IMR-90 (cell line): ENCODE results near the gene VPS54. TPM values are rescaled to one million over a fixed set of nuclear protein-coding genes. Genes with fewer than 3 reads are reported as not detected.

Source experiments
- ATAC-seq: fragments of 200-7000 bp; cut with Tn5 transposase; 2 replicates; pipeline ENCODE4 v1.9.1; 2020; ENCODE audit warnings: low read depth, mild to moderate bottlenecking, moderate library complexity
- BruUV-seq: library from RNA; stranded (reverse); fragments of 400-500 nt; replicated peaks from 2 replicates; lab custom pipeline; 2021; lab: Mats Ljungman, UMichigan
- CTCF ChIA-PET: fragments of 300-600 bp; formaldehyde crosslinking; extraction: SDS; loops from one replicate; lab custom pipeline; 2021; ENCODE audit warnings: antibody characterized with exemption; lab: Yijun Ruan, JAX
- POLR2A ChIA-PET: fragments of 300-600 bp; sonication (Branson Sonifier 250); formaldehyde crosslinking; loops from one replicate; lab custom pipeline; 2022; ENCODE audit warnings: antibody characterized with exemption; ENCODE audit not compliant: unreplicated experiment; lab: Charles Lee
- DNase-seq: peaks from one replicate; pipeline ENCODE4 v3.0.0; 2013
- H2AFZ ChIP-seq: replicated peaks from 2 replicates; pipeline ENCODE3; 2013; ENCODE audit warnings: low read length, mild to moderate bottlenecking; ENCODE audit not compliant: poor library complexity
- H2AK5ac ChIP-seq: 2 replicates; pipeline ENCODE4 v1.6.1; 2013; ENCODE audit warnings: low read depth, low read length, inconsistent platforms
- H2AK9ac ChIP-seq: replicated peaks from 2 replicates; pipeline ENCODE3; 2013; ENCODE audit warnings: mild to moderate bottlenecking, low read depth, low read length, moderate library complexity; ENCODE audit not compliant: poor library complexity
- H2BK120ac ChIP-seq: 2 replicates; pipeline ENCODE4 v1.6.1; 2013; ENCODE audit warnings: low read depth, low read length, inconsistent platforms
- H2BK15ac ChIP-seq: 3 replicates; pipeline ENCODE4 v1.6.1; 2013; ENCODE audit warnings: low read depth, low read length, inconsistent platforms
- H2BK20ac ChIP-seq: 2 replicates; pipeline ENCODE4 v1.6.1; 2013; ENCODE audit warnings: low read depth, mild to moderate bottlenecking, inconsistent platforms, low read length, moderate library complexity
- H2BK5ac ChIP-seq: 2 replicates; pipeline ENCODE4 v1.6.1; 2013; ENCODE audit warnings: mild to moderate bottlenecking, low read depth, low read length, inconsistent platforms; ENCODE audit not compliant: poor library complexity, severe bottlenecking
- H3K14ac ChIP-seq: replicated peaks from 2 replicates; pipeline ENCODE4 v1.6.1; 2013; ENCODE audit warnings: low read depth, low read length, inconsistent platforms
- H3K18ac ChIP-seq: 2 replicates; pipeline ENCODE4 v1.6.1; 2013; ENCODE audit warnings: low read depth, low read length, control low read depth
- H3K23ac ChIP-seq: 2 replicates; pipeline ENCODE4 v1.6.1; 2013; ENCODE audit warnings: low read depth, low read length, inconsistent platforms
- H3K27ac ChIP-seq: 2 replicates; pipeline ENCODE4 v1.5.1; 2013; ENCODE audit warnings: mild to moderate bottlenecking, control low read depth, low read length; ENCODE audit not compliant: insufficient read depth
- H3K27me3 ChIP-seq: 2 replicates; pipeline ENCODE4 v1.6.1; 2013; ENCODE audit warnings: low read length; ENCODE audit not compliant: control insufficient read depth, insufficient read depth
- H3K36me3 ChIP-seq: 2 replicates; pipeline ENCODE4 v1.6.1; 2013; ENCODE audit warnings: low read length, mixed read lengths; ENCODE audit not compliant: control insufficient read depth, insufficient read depth
- H3K4ac ChIP-seq: 2 replicates; pipeline ENCODE4 v1.6.1; 2013; ENCODE audit warnings: low read depth, low read length, inconsistent platforms
- H3K4me1 ChIP-seq: 2 replicates; pipeline ENCODE4 v1.6.1; 2013; ENCODE audit warnings: low read length, mixed read lengths; ENCODE audit not compliant: control insufficient read depth, insufficient read depth
- H3K4me2 ChIP-seq: 2 replicates; pipeline ENCODE4 v1.6.1; 2013; ENCODE audit warnings: low read depth, mild to moderate bottlenecking, control low read depth, low read length, moderate library complexity
- H3K4me3 ChIP-seq: 2 replicates; pipeline ENCODE4 v1.5.1; 2013; ENCODE audit warnings: low read depth, mild to moderate bottlenecking, control low read depth, low read length, moderate library complexity; ENCODE audit not compliant: insufficient read depth
- H3K56ac ChIP-seq: 2 replicates; pipeline ENCODE4 v1.6.1; 2013; ENCODE audit warnings: low read length, inconsistent platforms; ENCODE audit not compliant: insufficient read depth; ENCODE audit errors: extremely low read depth
- H3K79me1 ChIP-seq, 2 experiments: 2 replicates each; pipeline ENCODE4 v1.6.1; 2013; ENCODE audit warnings: low read length in 2 of 2, inconsistent platforms in 1 of 2, low read depth in 1 of 2
- H3K9ac ChIP-seq: 2 replicates; pipeline ENCODE4 v1.6.1; 2013; ENCODE audit warnings: low read depth, low read length, control low read depth
- H3K9me1 ChIP-seq: 2 replicates; pipeline ENCODE4 v1.6.1; 2013; ENCODE audit warnings: low read length, inconsistent platforms; ENCODE audit not compliant: insufficient read depth
- H3K9me3 ChIP-seq: 2 replicates; pipeline ENCODE4 v1.6.1; 2013; ENCODE audit warnings: low read length; ENCODE audit not compliant: control insufficient read depth, insufficient read depth
- H4K20me1 ChIP-seq: 2 replicates; pipeline ENCODE4 v1.6.1; 2013; ENCODE audit warnings: low read length, inconsistent platforms; ENCODE audit not compliant: insufficient read depth
- H4K5ac ChIP-seq: 2 replicates; pipeline ENCODE4 v1.6.1; 2013; ENCODE audit warnings: mild to moderate bottlenecking, low read depth, low read length, control low read depth
- H4K8ac ChIP-seq, 2 experiments: 2 replicates each; pipeline ENCODE4 v1.6.1; 2013; ENCODE audit warnings: low read depth in 2 of 2, low read length in 2 of 2, control low read depth in 1 of 2, inconsistent platforms in 1 of 2
- H4K91ac ChIP-seq: 2 replicates; pipeline ENCODE4 v1.6.1; 2013; ENCODE audit warnings: low read depth, low read length, inconsistent platforms; ENCODE audit not compliant: insufficient read depth
- BHLHE40 ChIP-seq: fragments of 150-350 bp; IDR thresholded peaks from 2 replicates; pipeline ENCODE4 v1.6.1; 2016; ENCODE audit warnings: mild to moderate bottlenecking, low read depth, low read length
- CEBPB ChIP-seq: IDR thresholded peaks from 2 replicates; pipeline ENCODE4 v1.6.1; 2012; ENCODE audit warnings: low read depth, low read length, improper control_type of control experiment
- CTCF ChIP-seq: conservative IDR thresholded peaks from 2 replicates; pipeline ENCODE4 v1.5.1; 2012; ENCODE audit warnings: mild to moderate bottlenecking, low read depth, low read length, improper control_type of control experiment
- FOS ChIP-seq: fragments of 150-350 bp; IDR thresholded peaks from 2 replicates; pipeline ENCODE4 v1.6.1; 2016; ENCODE audit warnings: low read depth, low read length
- MAFK ChIP-seq: IDR thresholded peaks from 2 replicates; pipeline ENCODE4 v1.6.1; 2012; ENCODE audit warnings: low read depth, low read length, improper control_type of control experiment
- MAZ ChIP-seq: IDR thresholded peaks from 2 replicates; pipeline ENCODE4 v1.6.1; 2012; ENCODE audit warnings: low read depth, mild to moderate bottlenecking, low read length, improper control_type of control experiment, moderate library complexity, borderline replicate concordance
- MXI1 ChIP-seq: IDR thresholded peaks from 2 replicates; pipeline ENCODE4 v1.6.1; 2012; ENCODE audit warnings: low read depth, mild to moderate bottlenecking, low read length, moderate library complexity, borderline replicate concordance
- NFE2L2 ChIP-seq: fragments of 150-350 bp; IDR thresholded peaks from 2 replicates; pipeline ENCODE4 v1.6.1; 2016; ENCODE audit warnings: low read depth, mild to moderate bottlenecking, low read length
- RAD21 ChIP-seq: IDR thresholded peaks from 2 replicates; pipeline ENCODE4 v1.6.1; 2012; ENCODE audit warnings: low read length, improper control_type of control experiment
- RCOR1 ChIP-seq: IDR thresholded peaks from 2 replicates; pipeline ENCODE4 v1.6.1; 2012; ENCODE audit warnings: mild to moderate bottlenecking, low read length, improper control_type of control experiment; ENCODE audit not compliant: insufficient replicate concordance
- RFX5 ChIP-seq: IDR thresholded peaks from 2 replicates; pipeline ENCODE4 v1.8.0; 2012; ENCODE audit warnings: low read depth, mild to moderate bottlenecking, low read length, moderate library complexity
- SMC3 ChIP-seq: fragments of 150-350 bp; IDR thresholded peaks from 2 replicates; pipeline ENCODE4 v1.6.1; 2016; ENCODE audit warnings: low read depth, mild to moderate bottlenecking, antibody characterized with exemption, low read length, moderate library complexity
- USF2 ChIP-seq: fragments of 150-350 bp; IDR thresholded peaks from 2 replicates; pipeline ENCODE4 v1.6.1; 2017; ENCODE audit warnings: mild to moderate bottlenecking, antibody characterized with exemption, low read length, low read depth
- WGBS, 2 experiments: methylation state at CpG; one replicate each; pipeline versions ENCODE4 v1.1.5 to v1.1.7; 2013; ENCODE audit warnings: missing lambda C conversion rate in 2 of 2; ENCODE audit not compliant: insufficient read length in 1 of 2; ENCODE audit errors: extremely low coverage in 2 of 2; 5-methylcytosine and 5-hydroxymethylcytosine counted together
- dilution Hi-C: fragments of 300-500 bp; cut with HindIII; formaldehyde crosslinking; loops from one replicate; pipeline ENCODE4 v1.14.3; 2018; ENCODE audit warnings: low sequenced_read_pairs; ENCODE audit not compliant: unreplicated experiment
- in situ Hi-C: fragments of 300-500 bp; cut with MboI; formaldehyde crosslinking; loops from 3 replicates; pipeline ENCODE4 v1.14.3; 2019; ENCODE audit warnings: low sequenced_read_pairs, inconsistent platforms, mixed read lengths
- intact Hi-C: fragments of 100-400 bp; cut with micrococcal nuclease; formaldehyde crosslinking; loops from 2 replicates; pipeline ENCODE4 v1.10.0; 2022
- polyA plus RNA-seq, 3 experiments: library from polyadenylated mRNA; depleted of rRNA; stranded (reverse); fragments of >200 nt; gene quantifications; 2 replicates each; pipeline ENCODE4 v1.2.3, GENCODE V29; 2012; ENCODE audit warnings: low replicate concordance in 1 of 3
- total RNA-seq: library from RNA; depleted of rRNA; stranded (reverse); fragments of >200 nt; gene quantifications from 2 replicates; pipeline ENCODE4 v1.2.3, GENCODE V29; 2012

VPS54 gene
- total and polyA plus RNA-seq, 2 of the 4 experiments (the other 2 are of a cell fraction): 7.1 to 18.1 TPM

- Histone ChIP-seq H3K18ac (no peak overlapping the region), H3K14ac (no peak overlapping the region), H3K4me3 (no peak overlapping the region), H2BK15ac (no peak overlapping the region), H2BK120ac (no peak overlapping the region), H3K9me3 (no peaks in the 10 kb centered on the region), H3K9ac (no peak overlapping the region), H3K4me1 (peaks cover 6% of the 10 kb centered on the region), H3K56ac (no peak overlapping the region), H3K79me1 (peaks cover 51 to 64% of the 10 kb centered on the region in 2 experiments), H2AFZ (no peak overlapping the region), H4K5ac (no peak overlapping the region; the same call in 1 of the 2 replicates), H2AK5ac (no peak overlapping the region), H3K36me3 (peaks cover 11% of the 10 kb centered on the region), H3K27ac (no peak overlapping the region), H4K91ac (no peak overlapping the region), H3K9me1 (peaks cover 10% of the 10 kb centered on the region), H3K4me2 (no peak overlapping the region), H2BK20ac (no peak overlapping the region), H4K20me1 (peaks cover 8% of the 10 kb centered on the region; the same call in 1 of the 2 replicates), H3K4ac (no peak overlapping the region), H3K27me3 (no peaks in the 10 kb centered on the region), H2BK5ac (no peak overlapping the region), H2AK9ac (no peak overlapping the region), H4K8ac (no peak overlapping the region), H3K23ac (no peak overlapping the region)
- DNase-seq: no peak
- no peak; the same call in 1 of the 2 replicates for ATAC-seq
- no TSS peak for BruUV-seq
- dilution Hi-C loops (loop anchor here (25.0 kb wide), 1 partner anchor 183 kb away; no protein-coding TSS in a partner anchor), in situ Hi-C loops (no loop called here), intact Hi-C loops (no loop called here)
- no peak for TF ChIP-seq RCOR1
- TF ChIP-seq RFX5: no peak
- TF ChIP-seq CEBPB: no peak
- TF ChIP-seq FOS: no peak
- TF ChIP-seq RAD21: no peak
- TF ChIP-seq NFE2L2: no peak
- no peak for TF ChIP-seq MAZ
- TF ChIP-seq BHLHE40: no peak
- no peak for TF ChIP-seq SMC3
- no peak for TF ChIP-seq MXI1
- no peak for TF ChIP-seq MAFK
- TF ChIP-seq CTCF: no peak
- no peak for TF ChIP-seq USF2
- ChIA-PET POLR2A (no interaction called here), CTCF (interaction anchor here (1.1 kb wide), 1 partner anchor 172 kb away, joined by 3 read pairs; no protein-coding TSS in a partner anchor)
- WGBS, 2 experiments: 80% methylated on average over 1 of the region's 4 CpGs; no CpG with 5 or more reads in 1 of the 2 experiments
These were observed 148.5 kb downstream of the VPS54 start for GRCh38 chr2:63870679-63871078.
